M059J (cell line): ENCODE measurements around the gene TXNDC11. TPM values are rescaled to one million over a fixed set of nuclear protein-coding genes. Genes with fewer than 3 reads are reported as not detected.
A peak's percentile ranks its signal among the peaks of the same experiment; 100 is the strongest.
"Not testable (repeated sequence)": the region's sequence is repeated elsewhere in the genome, so short reads cannot be mapped to it uniquely, and the experiment has no call there.

Experiments used
- DNase-seq: peaks from one replicate; pipeline ENCODE4 v3.0.0-alpha.2; 2012; ENCODE audit warnings: low read depth
- total RNA-seq: library from RNA; depleted of rRNA; stranded (reverse); fragments of >200 nt; shearing (Covaris generic); gene quantifications from 2 replicates; pipeline ENCODE4 v1.2.3, GENCODE V29; 2014; rRNA removed

TXNDC11 gene
- 46.3 and 52.7 TPM in 2 replicates for total RNA-seq

GRCh38 chr16:11742536-11743307, at the start of gene TXNDC11:
Gene TXNDC11 (minus strand): TSS chr16:11742857. CDS start chr16:11742730, 127 bp downstream.
- peak; percentile 96 for DNase-seq

GRCh38 chr16:11791144-11791828, 48.6 kb upstream of the TXNDC11 start:
- no peak for DNase-seq

DNA sequence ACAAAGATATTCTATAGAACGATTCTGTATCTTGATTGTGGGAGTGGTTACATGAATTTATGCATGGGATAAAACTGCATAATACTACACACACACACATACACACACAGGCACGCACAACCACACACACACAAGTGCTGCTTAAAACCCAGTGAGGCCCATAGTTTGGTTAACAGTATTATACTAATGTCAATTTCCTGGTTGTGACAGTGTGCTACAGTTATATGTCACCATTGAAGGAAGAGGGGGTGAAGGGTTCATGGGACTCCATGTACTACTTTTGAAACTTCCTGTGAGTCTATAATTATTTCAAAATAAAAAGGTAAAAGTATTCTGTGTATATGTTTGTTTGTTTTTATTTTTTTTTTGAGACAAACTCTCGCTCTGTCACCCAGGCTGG, 46.3 kb upstream of the TXNDC11 start:
- no peak for DNase-seq

GRCh38 chr16:11784980-11785599, 42.4 kb upstream of the TXNDC11 start:
- not testable (repeated sequence) for DNase-seq

DNA sequence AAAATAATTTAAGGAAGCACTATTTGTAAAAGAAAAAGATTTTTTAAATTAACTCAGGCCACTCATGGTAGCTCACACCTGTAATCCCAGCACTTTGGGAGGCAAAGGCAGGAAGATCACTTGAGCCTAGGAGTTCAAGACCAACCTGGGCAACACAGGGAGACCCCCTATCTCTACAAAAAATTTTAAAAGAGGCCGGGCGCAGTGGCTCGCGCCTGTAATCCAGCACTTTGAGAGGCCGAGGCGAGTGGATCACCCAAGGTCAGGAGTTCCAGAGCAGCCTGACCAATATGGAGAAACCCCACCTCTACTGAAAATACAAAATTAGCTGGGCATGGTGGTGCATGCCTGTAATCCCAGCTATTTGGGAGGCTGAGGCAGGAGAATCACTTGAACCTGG, 41.7 kb upstream of the TXNDC11 start:
- DNase-seq = not testable (repeated sequence)

GRCh38 chr16:11784038-11784369, 41.3 kb upstream of the TXNDC11 start:
- no peak for DNase-seq

DNA sequence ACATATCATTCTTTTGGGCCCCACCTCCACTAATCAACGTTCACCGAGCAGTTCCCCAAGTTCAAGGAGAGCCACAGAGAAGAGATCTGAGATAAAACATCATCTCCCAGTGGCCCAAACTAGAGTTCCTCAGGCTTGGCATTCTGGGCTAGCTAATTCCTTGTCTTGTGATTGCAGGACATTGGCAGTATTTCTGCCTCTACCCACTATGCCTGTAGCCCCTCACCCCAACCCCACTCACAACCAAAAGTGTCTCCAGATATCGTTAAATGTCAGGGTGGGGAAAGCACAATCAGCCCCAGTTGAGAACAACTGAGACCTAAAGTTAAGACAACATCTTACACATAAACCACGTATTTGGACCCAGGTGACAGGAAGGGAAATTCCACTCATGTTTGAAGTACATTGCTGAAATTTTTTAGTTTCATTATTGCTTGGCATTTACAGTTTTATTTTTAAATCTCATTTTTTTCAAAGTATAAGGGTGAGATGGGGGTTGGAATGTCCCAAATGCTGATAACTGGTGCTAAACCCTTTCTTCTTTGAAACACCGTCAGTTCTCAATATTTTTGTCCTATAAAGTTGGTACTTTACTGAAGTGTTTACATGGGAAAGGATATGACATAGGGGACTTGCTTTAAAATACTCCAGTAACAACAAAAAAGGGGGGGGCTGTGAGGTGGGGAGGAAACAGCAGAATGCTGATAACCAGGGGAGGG, 40.8 kb upstream of the TXNDC11 start:
- DNase-seq = peak; percentile 57

DNA sequence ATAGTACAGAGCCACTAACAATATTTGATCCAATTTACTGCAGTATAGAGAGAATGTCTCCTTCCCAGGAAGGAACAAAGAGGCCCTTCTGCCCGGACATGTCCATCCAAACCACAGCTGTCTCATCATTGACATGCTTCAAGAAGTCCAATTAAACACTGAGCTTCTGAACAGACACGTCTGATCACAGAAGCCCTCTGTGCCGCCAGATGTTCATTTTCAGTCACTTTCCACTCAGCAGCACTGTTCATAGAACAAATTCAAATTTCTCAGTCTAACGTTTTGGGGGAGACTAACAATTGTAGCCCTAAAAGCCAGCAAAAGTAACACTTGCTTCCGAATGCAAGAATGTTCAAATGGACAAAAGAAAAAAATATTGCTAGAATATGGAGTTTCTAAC, 39.1 kb upstream of the TXNDC11 start:
- no peak for DNase-seq

GRCh38 chr16:11780991-11781680, 38.5 kb upstream of the TXNDC11 start:
- DNase-seq = no peak

DNA sequence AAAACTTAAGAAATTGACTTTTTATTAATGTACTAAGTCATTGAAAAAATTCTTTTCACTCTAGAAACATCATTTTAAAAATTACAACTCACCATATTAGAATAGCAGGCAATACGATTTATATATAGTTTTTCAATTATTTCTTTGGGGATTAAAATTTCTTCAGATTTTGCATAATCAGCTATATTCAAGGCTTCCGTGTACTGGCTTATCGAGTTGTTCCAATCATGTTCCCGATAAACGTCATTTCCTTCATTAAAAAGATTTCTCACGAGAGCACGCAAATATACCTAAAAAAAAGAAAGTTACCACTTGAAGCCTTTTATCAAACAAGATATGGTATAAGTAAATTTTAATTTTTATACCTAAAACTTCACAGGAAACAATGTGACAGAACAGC, 36.4 kb upstream of the TXNDC11 start:
- DNase-seq = no peak

GRCh38 chr16:11774065-11774626, 31.5 kb upstream of the TXNDC11 start:
- DNase-seq = no peak

DNA sequence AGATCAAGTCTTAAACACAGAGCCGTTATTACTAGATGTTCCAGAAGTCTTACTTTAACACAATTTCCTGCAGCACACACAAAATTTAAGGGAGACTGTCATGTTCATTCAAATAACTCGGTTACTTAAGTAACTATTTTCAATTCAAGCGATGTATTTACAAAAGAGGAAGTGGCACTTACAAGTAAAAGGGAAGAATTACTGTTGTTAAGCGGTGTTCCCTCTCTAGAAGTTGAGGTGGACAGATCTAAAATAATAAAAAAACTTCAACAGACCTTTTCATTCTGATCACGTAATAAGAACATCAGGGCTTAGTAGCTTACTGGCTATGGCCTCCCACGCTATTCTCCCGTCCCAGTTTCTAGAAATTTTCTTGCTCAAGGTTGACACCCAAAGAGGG, 26.2 kb upstream of the TXNDC11 start:
- DNase-seq = no peak

GRCh38 chr16:11762431-11762830, 19.8 kb upstream of the TXNDC11 start:
- DNase-seq = no peak

DNA sequence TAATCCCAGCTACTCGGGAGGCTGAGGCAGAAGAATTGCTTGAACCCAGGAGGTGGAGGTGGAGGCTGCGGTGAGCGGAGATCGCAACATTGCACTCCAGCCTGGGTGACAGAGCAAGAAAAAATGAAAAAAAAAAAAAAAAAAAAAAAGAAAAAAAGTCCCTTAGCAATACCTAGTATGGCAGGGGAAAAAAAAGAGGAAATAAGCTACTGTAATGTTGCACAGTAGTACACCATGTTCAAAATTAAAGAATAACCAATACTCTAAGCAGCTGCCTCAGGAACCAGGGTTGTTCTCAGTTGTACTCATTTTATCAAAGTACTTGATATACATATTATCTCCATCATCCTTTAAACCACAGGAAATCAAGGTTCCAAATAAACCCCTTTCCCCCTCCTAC, 17.3 kb upstream of the TXNDC11 start:
- no peak for DNase-seq

DNA sequence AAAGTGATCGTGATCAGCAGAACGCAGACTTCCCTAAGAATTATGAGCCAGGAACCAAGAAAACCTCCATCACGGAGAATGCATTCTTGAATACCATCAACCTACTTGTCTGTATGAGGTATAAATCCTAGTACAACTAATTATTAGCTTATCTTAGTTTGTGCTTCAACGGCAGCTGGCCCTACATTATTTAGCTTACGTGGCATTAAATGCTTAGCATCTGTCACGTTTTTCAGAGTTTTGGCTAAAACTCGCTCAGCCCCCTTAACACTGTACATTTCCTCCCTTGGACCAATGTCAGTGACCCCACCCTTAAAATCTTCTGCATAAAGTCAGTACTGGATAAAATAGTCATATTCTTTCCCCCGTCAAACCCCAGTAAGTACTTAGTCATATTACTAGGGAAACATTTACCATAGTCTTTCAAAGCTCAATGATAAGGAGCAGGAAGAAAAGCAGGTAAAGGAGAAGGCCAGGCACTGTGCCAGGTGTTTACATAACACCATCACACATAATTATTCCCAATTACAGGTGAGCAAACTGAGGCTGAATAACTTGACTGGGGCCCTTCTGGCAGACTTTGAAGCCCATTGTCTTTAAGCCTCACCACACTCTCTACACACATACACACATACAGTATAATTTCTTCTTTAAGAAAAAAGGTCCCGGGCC, 16.6 kb upstream of the TXNDC11 start:
- DNase-seq = no peak

DNA sequence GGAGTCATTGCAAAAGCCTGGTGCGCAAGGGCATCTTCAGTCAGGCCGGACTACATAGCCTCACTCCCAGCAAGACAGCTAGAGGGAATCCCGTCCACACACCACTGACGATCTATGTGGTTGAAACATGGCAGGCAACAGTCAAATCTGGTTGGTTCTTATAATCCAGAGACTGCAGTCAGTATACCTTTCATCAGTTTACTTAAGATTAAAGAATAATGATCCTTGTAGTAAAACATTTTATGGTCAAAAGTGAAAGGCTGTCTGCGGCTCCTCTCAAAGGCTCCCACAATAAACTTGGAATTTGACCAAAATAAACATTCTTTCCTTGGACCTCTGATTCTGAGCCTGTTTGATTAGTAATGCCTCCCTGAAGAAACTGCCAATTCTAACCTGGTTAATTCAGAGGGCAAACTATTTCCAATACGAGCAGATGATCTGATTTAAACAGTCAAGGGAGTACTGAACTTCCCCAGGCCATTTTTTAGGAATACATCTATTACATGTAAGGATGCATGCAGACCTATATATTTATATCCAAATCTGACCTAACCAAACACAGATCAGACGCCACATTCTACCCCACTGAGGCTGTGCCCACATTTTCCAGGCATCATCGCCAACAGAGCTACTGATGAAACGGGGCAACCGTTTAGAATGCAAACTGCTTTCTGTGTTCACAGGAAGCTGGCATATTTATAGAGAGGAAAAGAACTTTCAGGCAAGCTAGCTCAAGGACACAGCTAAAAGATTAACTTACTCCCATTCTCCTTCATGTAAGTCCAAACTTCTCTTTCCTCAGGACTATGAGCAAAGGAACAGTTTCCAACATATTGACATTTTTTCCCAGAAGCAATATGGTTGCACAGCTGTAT, 15.3 kb upstream of the TXNDC11 start:
- DNase-seq = peak; percentile 89

- no peak for DNase-seq
Measured at GRCh38 chr16:11756248-11756647, 13.6 kb upstream of the TXNDC11 start.

- DNase-seq = no peak
Measured at GRCh38 chr16:11755022-11755760, 12.5 kb upstream of the TXNDC11 start.

DNA sequence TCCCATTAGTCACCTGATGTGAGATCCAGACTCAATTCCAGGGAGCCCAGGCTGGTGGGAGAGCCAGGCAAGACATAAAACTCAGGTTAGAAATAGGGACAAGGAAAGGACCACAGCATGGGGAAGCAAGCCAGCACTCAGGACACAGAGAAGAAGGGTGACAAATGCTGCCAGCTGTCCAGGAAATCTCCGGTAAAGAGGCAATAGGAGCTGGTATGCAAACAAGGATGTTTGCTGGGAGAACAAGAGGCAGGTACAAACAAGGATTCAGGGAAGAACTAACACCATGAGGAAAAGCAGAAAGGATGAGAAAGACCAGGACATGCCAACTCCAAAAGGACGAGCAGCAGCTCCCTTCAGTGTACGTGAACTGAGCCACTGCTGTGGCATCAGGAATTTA, 10.2 kb upstream of the TXNDC11 start:
- DNase-seq = no peak
